ENCODE results near the gene ACTL9.

ACTL9 gene

DNA sequence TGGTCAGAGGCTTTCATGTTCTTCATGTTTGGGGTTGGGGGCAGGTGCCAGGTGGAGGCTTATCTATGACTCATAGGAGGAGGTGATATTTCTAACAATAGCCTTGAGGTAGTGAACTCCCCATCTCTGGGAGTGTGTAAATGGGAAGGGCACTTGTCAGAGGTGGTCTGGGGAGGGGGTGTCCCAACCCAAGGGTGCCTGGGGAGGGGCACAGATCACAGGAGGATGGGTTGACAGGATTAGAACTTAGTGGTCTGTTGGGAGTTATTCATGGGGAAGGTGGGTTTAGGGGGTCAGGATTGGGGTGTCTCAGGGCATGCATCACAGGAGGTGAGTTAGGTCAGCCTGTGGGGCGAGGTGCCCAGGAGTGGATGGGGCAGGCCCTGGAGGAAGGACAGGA is 1.6 kb downstream of the ACTL9 start:
- Mint-ChIP-seq H3K4me1 (ENCODE audit: low read depth) (peaks cover 44% of the 10 kb centered on the region), H3K27me3 (no peaks in the 10 kb centered on the region), H3K36me3 (no peaks in the 10 kb centered on the region), H3K27ac (no peak overlapping the region), H3K9me3 (ENCODE audit: low read depth) (no peaks in the 10 kb centered on the region), H3K4me3 (no peak overlapping the region)

DNA sequence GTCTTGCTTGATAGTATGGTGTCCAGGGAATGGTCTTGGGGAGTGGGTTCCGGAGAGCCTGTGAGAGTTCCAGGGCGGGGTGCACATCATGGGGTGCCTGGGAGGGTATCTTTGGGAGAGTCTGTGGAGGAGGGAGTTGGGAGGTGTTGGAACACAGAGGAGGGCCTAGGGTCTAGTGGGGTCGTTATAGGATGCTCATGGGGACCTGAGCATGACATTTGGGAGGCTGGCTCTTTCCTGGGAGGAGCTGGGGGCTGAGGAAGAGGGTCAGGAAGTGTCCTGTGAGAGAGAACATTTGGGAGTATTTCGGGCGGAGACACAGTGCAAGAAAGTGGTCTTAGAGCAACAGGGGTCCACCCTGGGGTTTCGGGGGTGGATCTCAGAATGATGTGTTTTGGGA is 2.7 kb downstream of the ACTL9 start:
- no peaks in the 10 kb centered on the region for H3K9me3 Mint-ChIP-seq (ENCODE audit: low read depth)
- H3K27ac Mint-ChIP-seq = no peak overlapping the region
- H3K36me3 Mint-ChIP-seq = no peaks in the 10 kb centered on the region
- H3K4me1 Mint-ChIP-seq (ENCODE audit: low read depth) = peaks cover 36% of the 10 kb centered on the region
- H3K27me3 Mint-ChIP-seq = no peaks in the 10 kb centered on the region
- H3K4me3 Mint-ChIP-seq = no peak overlapping the region

DNA sequence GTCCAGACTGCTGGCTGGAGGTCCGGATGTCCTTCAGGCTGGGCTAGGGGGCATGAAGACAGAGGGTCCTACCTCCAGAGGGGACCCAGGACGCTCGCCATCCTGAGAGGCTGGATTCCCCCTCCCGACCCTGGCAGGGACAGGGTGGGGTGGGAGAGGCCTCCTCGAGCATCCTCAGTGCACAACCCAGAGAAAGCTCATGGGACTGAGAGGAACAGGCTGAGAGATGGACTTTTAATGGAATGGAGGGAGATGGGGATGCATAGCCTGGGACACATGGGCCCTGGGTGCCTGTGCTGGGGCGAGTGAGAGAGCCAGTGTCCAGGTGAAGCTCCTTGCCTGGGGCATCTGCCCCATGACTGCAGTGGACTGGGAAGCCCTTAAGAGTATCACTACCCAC is 3.1 kb downstream of the ACTL9 start:
- Mint-ChIP-seq H3K27ac (no peak overlapping the region), H3K9me3 (ENCODE audit: low read depth) (no peaks in the 10 kb centered on the region), H3K36me3 (no peaks in the 10 kb centered on the region), H3K4me3 (no peak overlapping the region), H3K27me3 (no peaks in the 10 kb centered on the region), H3K4me1 (ENCODE audit: low read depth) (peaks cover 33% of the 10 kb centered on the region)

DNA sequence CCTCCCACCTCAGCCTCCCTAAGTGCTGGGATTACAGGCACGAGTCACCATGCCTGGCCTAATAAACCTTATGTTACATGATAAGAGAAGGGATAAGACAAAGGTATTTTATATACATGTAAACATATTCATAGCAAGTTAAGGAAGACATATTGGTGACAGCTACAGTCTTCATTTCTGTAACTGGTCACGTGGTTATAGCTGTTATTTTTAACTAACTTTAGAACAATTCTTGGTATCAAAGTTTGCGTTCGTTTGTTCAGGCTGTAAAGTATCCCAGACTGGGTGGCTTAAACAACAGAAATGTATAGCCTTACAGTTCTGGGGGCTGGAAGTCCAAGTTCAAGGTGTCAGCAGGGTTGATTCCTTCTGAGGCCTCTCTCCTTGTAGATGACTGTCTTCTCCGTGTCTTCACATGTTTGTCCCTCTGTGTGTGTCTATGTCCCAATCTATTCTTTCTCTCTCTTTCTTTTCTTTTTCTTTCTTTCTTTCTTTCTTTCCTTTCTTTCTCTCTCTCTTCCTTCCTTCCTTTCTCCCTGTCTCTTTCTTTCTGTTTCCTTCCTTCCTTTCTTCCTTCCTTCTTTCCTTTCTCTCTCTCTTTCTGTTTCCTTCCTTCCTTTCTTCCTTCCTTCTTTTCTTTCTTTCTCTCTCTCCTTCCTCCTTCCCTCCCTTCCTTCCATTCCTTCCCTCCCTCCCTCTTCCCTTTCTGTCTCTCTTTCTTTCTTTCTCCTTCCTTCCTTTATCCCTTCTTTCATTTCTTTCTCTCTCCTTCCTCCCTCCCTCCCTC is 7.6 kb downstream of the ACTL9 start:
- Mint-ChIP-seq H3K4me1 (ENCODE audit: low read depth) (peaks cover 14% of the 10 kb centered on the region), H3K27me3 (no peaks in the 10 kb centered on the region), H3K36me3 (no peaks in the 10 kb centered on the region), H3K4me3 (no peak overlapping the region), H3K27ac (no peak overlapping the region), H3K9me3 (ENCODE audit: low read depth) (no peaks in the 10 kb centered on the region)

DNA sequence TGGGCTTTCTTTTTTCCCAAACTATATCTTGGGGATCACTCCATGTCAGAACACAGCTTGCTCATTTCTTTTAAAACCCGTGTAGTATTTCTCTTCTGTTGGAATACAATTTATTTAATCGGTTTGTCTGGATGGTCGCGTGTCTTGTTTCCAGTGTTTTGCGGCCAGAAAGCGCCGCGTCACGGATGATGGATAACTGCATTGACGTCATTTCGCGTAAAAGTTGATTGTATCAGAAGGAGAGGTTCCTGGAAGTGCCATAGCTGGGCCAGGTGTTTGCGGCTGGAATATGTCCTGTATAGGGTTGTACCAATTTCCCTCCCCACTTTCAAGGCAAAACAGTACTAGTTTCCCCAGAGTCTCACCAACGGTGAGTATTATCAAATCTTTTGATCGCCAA is 9.7 kb downstream of the ACTL9 start:
- H3K36me3 Mint-ChIP-seq = no peaks in the 10 kb centered on the region
- no peaks in the 10 kb centered on the region for H3K9me3 Mint-ChIP-seq (ENCODE audit: low read depth)
- no peaks in the 10 kb centered on the region for H3K27me3 Mint-ChIP-seq
- H3K27ac Mint-ChIP-seq = no peak overlapping the region
- H3K4me1 Mint-ChIP-seq (ENCODE audit: low read depth) = peaks cover 3% of the 10 kb centered on the region
- no peak overlapping the region for H3K4me3 Mint-ChIP-seq

DNA sequence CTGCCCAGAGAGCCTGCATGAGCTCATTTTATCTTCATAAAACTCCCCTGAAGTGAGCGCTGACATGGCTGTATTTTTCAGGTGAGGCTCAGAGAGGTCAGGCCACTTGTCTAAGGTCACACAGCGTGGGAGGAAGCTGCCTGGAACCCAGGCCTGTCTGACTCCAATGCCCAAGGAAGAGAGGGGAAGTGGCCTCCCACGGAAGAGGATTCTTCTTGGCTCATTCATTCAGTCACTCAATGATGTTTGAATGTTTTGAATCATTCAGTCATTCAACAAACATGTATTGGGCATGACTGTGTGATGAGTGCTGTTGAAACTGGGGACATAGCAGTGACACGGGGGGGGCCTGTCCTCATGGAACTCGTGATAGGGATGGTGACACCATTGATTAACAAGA is 12.0 kb downstream of the ACTL9 start:
- H3K27ac Mint-ChIP-seq = no peak overlapping the region
- no peaks in the 10 kb centered on the region for H3K27me3 Mint-ChIP-seq
- H3K4me1 Mint-ChIP-seq (ENCODE audit: low read depth) = peaks cover 2% of the 10 kb centered on the region

DNA sequence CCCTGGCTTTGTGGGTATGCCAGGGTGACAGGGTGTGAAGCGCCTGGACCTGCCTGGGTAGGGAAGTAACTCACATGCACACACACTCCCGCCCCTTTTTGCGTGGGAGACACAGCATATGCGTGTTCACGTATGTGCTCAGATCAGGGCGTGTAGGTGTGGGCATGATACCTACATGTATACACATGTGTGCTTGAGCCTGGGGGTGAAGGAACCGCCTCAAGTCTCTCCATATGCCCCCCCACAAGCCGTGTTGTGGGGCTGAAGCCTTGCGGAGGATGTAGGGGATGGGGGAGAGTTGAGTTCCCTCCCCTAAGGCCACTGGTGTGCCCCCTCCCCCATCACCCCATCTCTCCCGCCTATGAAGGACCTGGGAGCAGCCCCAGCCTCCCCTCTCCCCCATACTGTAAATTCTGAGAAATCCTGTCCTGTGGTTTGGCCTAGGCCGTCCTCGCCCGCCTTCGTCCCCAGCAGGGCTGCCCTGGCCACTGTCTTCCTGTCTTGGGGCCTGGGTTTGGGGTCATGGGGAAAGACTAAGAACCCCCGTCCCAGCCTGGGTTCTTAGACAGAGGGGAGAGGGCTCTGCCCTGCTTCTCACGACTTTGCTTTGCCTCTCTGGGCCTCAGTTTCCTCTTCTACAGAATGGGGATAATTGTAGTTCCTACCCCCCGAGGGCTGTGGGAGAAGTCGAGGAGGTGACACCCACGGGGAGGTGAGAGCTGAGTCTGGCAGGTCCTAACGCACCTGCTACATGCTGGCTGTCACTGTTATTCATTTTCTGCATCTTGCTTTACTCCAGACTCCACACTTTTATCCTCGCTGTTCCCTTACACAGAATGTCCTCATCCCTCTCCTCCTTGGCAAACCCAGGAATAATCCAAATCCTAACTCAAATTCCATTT is 14.3 kb downstream of the ACTL9 start:
- Mint-ChIP-seq H3K9me3 (ENCODE audit: low read depth) (no peaks in the 10 kb centered on the region), H3K36me3 (no peaks in the 10 kb centered on the region), H3K4me3 (no peak overlapping the region), H3K27me3 (no peaks in the 10 kb centered on the region), H3K27ac (no peak overlapping the region), H3K4me1 (ENCODE audit: low read depth) (peaks cover 10% of the 10 kb centered on the region)

More for the DNA sequence above, 12.0 kb downstream of the ACTL9 start:
- no peak overlapping the region for H3K4me3 Mint-ChIP-seq
- no peaks in the 10 kb centered on the region for H3K9me3 Mint-ChIP-seq (ENCODE audit: low read depth)
- H3K36me3 Mint-ChIP-seq = no peaks in the 10 kb centered on the region

DNA sequence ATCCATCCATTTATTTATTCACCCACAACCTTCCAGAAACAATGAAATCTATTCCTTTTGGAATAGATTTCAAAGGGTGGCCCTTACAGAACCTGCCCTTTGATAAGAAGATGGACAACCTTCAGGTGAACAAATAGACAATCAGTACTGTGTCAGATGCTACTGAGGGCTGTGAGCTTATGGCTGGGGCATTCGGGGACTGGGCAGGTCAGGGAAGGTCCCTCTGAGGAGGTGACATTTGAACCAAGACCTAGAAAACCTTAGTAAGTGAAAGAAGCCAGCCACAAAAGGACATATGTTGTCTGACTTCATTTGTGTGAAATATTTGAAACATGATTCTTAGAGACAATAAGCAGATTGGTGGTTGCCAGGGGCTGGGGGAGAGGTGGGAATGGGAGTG is 15.7 kb downstream of the ACTL9 start:
- Mint-ChIP-seq H3K4me1 (ENCODE audit: low read depth) (peaks cover 10% of the 10 kb centered on the region), H3K9me3 (ENCODE audit: low read depth) (no peaks in the 10 kb centered on the region), H3K4me3 (no peak overlapping the region), H3K27me3 (no peaks in the 10 kb centered on the region), H3K36me3 (no peaks in the 10 kb centered on the region), H3K27ac (no peak overlapping the region)

DNA sequence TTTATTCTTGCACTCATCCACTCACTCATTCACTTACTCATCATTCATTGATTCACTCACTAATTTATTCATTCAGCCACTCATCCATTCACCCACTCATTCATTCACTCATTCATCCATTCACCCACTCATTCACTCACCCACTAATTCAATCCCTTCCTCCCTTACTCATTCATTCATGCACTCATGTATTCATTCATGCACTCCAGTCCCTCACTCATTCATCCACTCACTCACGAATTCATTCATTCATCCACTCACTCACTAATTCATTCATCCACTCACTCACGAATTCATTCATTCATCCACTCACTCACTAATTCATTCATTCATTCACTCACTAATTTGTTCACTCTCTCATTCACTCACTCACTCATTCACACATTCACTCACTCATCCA is 16.1 kb downstream of the ACTL9 start:
- peaks cover 10% of the 10 kb centered on the region for H3K4me1 Mint-ChIP-seq (ENCODE audit: low read depth)
- no peak overlapping the region for H3K27ac Mint-ChIP-seq
- no peaks in the 10 kb centered on the region for H3K36me3 Mint-ChIP-seq
- no peak overlapping the region for H3K4me3 Mint-ChIP-seq
- no peaks in the 10 kb centered on the region for H3K9me3 Mint-ChIP-seq (ENCODE audit: low read depth)
- no peaks in the 10 kb centered on the region for H3K27me3 Mint-ChIP-seq

DNA sequence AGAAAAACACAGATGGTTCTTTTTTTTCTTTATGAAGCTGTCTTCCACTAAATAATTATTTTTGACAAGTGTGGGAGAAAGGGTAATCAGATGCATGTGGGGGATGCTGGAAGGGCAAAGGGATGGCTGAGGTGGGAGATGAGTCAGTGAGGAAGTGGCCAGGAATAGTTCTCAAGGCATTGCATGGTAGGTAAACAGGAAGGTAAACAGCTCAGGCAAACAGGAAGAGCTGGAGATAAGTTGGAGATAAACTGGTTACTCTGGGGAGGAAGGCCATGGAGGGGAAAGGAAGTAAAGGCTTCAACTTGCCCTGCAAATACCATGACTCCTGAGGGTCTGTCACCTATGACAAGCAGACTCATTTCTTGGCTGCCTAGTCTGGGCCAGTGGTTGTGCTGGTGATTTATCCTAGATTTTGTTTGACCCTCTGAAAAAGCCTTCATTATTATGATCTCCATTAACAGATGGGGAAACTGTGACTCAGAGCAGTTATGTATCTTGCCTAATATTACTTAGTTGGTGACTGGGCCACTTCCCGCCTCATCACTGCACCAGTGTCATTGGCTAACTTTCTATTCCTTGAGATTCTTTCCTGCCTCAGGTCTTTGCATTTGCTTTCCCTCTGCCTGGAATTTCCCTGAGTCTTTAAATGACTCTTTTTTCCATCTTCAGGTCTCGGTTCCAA is 17.1 kb downstream of the ACTL9 start:
- Mint-ChIP-seq H3K4me3 (no peak overlapping the region), H3K27ac (no peak overlapping the region), H3K27me3 (no peaks in the 10 kb centered on the region), H3K4me1 (ENCODE audit: low read depth) (peaks cover 10% of the 10 kb centered on the region), H3K9me3 (ENCODE audit: low read depth) (no peaks in the 10 kb centered on the region), H3K36me3 (no peaks in the 10 kb centered on the region)

DNA sequence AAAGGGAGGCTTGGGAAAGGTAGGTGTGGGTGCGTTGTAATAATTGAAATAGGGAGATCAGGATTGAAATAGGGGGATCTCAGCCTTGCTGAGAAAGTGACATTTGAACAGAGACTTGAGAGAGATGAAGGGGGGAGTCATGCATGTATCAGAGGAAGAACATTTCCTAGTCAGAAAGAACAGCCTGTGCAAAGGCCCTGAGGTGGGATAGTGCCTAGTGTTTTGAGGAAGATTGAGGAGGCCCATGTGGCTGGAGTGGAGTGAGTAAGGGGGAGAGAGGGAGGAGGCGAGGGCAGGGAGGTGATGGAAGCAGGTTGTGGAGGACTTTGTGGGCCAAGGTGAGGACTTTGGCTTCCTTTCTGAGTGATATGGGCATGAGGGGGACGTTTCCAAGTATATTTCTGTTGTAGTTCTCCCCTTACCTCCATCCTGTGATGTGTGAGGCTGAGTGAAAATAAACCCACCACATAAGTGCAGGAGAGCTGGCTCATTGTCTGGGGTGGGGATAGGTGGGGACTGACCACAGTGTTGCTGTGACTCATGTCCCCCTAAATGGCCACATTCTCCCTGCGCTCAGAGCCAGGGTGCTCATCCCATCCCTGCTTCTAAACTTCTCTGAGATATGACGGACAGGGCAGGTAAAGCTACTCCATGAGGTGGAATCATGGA is 17.8 kb downstream of the ACTL9 start:
- no peaks in the 10 kb centered on the region for H3K36me3 Mint-ChIP-seq
- H3K9me3 Mint-ChIP-seq (ENCODE audit: low read depth) = no peaks in the 10 kb centered on the region
- no peak overlapping the region for H3K27ac Mint-ChIP-seq
- H3K4me1 Mint-ChIP-seq (ENCODE audit: low read depth) = peaks cover 11% of the 10 kb centered on the region
- H3K4me3 Mint-ChIP-seq = no peak overlapping the region
- no peaks in the 10 kb centered on the region for H3K27me3 Mint-ChIP-seq

DNA sequence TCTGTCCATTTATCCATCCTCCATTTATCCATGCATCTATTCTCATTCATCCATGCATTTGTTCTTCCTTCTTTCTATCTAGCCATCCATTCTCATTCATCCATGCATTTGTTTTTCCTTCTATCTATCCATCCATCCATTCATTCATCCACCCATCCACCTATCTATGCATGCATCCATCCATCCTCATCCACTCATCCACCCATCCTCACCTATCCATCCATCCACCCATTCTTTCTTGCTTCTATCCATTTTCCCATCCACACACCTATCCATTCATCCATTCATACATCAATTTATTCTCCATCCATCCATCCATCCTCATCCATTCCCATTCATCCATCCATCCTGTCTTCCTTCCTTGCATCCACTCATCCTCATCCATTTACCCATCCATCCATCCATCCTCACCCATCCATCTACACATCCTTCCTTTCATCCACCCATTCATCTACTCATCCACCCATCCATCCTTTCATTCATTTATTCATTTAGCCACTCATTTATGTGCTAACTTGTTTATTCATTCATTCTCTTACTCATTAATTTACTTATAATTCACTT is 20.3 kb downstream of the ACTL9 start:
- no peaks in the 10 kb centered on the region for H3K36me3 Mint-ChIP-seq
- no peak overlapping the region for H3K4me3 Mint-ChIP-seq
- H3K4me1 Mint-ChIP-seq (ENCODE audit: low read depth) = peaks cover 29% of the 10 kb centered on the region
- no peak overlapping the region for H3K27ac Mint-ChIP-seq
- H3K9me3 Mint-ChIP-seq (ENCODE audit: low read depth) = no peaks in the 10 kb centered on the region
- no peaks in the 10 kb centered on the region for H3K27me3 Mint-ChIP-seq

DNA sequence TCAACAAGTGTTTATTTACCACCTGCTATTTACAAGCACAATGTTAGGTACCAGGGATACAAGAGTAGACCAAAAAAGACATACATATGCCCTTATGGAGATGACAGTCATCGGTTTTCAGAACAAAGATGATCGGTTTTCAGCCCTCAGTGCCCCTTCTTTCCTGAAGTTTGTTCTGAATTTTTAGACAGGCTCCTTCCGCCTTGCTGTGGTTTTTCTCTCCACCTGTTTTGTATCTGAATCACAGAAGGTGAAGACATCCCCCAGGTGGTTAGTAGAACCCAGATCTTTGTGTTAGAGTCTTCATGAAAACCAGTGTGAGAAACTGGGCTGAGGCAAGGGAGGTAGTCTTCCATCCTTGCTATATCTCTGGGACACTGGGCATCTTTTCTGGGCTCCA is 23.5 kb downstream of the ACTL9 start:
- no peak overlapping the region for H3K27ac Mint-ChIP-seq

DNA sequence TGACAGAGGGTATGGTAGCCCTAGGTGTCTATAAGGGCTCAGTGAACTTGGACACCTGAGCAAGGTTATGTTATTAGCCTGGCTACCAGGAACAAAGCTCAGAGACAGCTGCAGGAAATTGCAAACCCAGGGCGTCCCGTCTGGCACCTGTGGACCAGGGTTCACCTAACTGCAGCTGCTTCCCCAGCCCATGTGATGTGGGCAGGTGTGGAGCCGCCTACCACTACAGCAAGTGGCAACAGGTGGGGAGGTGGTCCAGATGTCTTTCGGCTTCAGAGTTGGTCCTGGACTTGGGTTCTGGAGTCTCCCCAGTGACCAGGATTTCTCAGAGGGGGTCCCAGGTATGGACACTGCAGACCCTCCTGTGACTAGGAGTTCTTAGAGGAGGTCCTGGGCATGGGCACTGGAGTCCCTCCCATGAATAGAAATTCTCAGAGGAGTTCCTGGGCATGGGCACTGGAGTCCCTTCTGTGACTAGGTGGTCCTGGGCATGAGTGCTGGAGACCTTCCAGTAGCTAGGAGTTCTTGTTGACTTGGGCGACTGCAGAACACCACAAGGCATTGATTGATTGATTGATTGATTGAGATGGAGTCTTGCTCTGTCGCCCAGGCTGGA is 25.2 kb downstream of the ACTL9 start:
- Mint-ChIP-seq H3K9me3 (ENCODE audit: low read depth) (no peaks in the 10 kb centered on the region), H3K27me3 (no peaks in the 10 kb centered on the region), H3K36me3 (no peaks in the 10 kb centered on the region), H3K27ac (no peak overlapping the region), H3K4me3 (no peak overlapping the region), H3K4me1 (ENCODE audit: low read depth) (peaks cover 38% of the 10 kb centered on the region)

More for the DNA sequence above, 23.5 kb downstream of the ACTL9 start:
- Mint-ChIP-seq H3K9me3 (ENCODE audit: low read depth) (no peaks in the 10 kb centered on the region), H3K4me3 (no peak overlapping the region), H3K36me3 (no peaks in the 10 kb centered on the region), H3K4me1 (ENCODE audit: low read depth) (peaks cover 31% of the 10 kb centered on the region), H3K27me3 (no peaks in the 10 kb centered on the region)

Measured in activated naive CD8-positive, alpha-beta T cell (primary cell).